Activated CD8-positive, alpha-beta T cell treated with anti-CD3 and anti-CD28 coated beads for 36 hours (primary cell): ENCODE data around the gene RNF7. TPM values are rescaled to one million over a fixed set of nuclear protein-coding genes. Genes with fewer than 3 reads are reported as not detected.
"Not testable (repeated sequence)": the region's sequence is repeated elsewhere in the genome, so short reads cannot be mapped to it uniquely, and the experiment has no call there.

Experiments
- ATAC-seq: fragments of 200-7000 bp; cut with Tn5 transposase; one replicate; pipeline ENCODE4 v1.10.0; 2021; ENCODE audit warnings: mild to moderate bottlenecking, moderate library complexity
- CTCF ChIA-PET: fragments of 350-600 bp; sonication (Branson Sonifier 250); formaldehyde crosslinking; loops from one replicate; lab custom pipeline; 2021; ENCODE audit warnings: antibody characterized with exemption; lab: Charles Lee
- POLR2A ChIA-PET: fragments of 350-600 bp; sonication (Branson Sonifier 250); formaldehyde crosslinking; loops from one replicate; lab custom pipeline; 2021; ENCODE audit warnings: antibody characterized with exemption; lab: Charles Lee
- DNase-seq: peaks from one replicate; pipeline ENCODE4 v3.0.0-alpha.2; 2020
- H3K27ac Mint-ChIP-seq: one replicate; pipeline ENCODE4 v1.8.0; 2021; ENCODE audit warnings: mild to moderate bottlenecking, mixed read lengths
- H3K27me3 Mint-ChIP-seq: one replicate; pipeline ENCODE4 v1.8.0; 2021; ENCODE audit warnings: mixed read lengths
- H3K36me3 Mint-ChIP-seq: one replicate; pipeline ENCODE4 v1.8.0; 2021; ENCODE audit warnings: low read depth, mixed read lengths
- H3K4me1 Mint-ChIP-seq: one replicate; pipeline ENCODE4 v1.8.0; 2021; ENCODE audit warnings: low read depth, mixed read lengths
- H3K4me3 Mint-ChIP-seq: one replicate; pipeline ENCODE4 v1.8.0; 2021; ENCODE audit warnings: mild to moderate bottlenecking, moderate library complexity, mixed read lengths
- H3K9me3 Mint-ChIP-seq: one replicate; pipeline ENCODE4 v1.8.0; 2021; ENCODE audit warnings: mixed read lengths
- intact Hi-C: fragments of 100-400 bp; cut with micrococcal nuclease; formaldehyde crosslinking; loops from one replicate; pipeline ENCODE4 v1.10.0; 2022
- total RNA-seq, 2 experiments: library from RNA; stranded (reverse); gene quantifications; one replicate each; pipeline ENCODE4 v1.2.3, GENCODE V29; 2021
- TF ChIP-seq, protein P1 (sequence below): fragments of 200-600 bp; IDR thresholded peaks from one replicate; pipeline ENCODE4 v1.8.0; 2022; ENCODE audit warnings: antibody characterized with exemption, mild to moderate bottlenecking

The RNF7 gene
- total RNA-seq, 2 experiments from 2014 or later = 56.1 to 57.9 TPM

DNA sequence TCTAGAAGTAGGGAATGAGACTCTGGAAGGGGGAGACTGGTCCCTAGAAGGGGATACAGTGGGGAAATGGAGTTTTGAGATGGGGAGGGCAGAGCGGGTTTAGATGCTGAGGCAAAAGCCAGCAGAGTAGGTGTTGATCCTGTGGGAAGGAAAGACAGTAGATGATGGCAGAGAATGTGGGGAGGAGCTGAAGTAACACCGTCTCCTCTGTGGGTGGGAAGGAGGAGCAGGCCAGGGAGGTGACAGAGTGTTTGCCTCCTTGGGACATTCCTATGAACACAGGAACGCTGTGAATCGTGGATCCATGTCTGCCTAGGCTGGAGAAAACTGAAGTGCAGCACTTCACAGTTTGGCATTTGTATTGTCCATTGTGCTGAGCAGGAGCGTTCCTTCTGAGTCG, 45.5 kb downstream of the RNF7 start:
- ChIA-PET POLR2A (interaction anchor here (1.3 kb wide), 1 partner anchor 13 kb away, joined by 3 read pairs; no protein-coding TSS in a partner anchor), CTCF (no interaction called here)
- TF ChIP-seq, protein P1, sequence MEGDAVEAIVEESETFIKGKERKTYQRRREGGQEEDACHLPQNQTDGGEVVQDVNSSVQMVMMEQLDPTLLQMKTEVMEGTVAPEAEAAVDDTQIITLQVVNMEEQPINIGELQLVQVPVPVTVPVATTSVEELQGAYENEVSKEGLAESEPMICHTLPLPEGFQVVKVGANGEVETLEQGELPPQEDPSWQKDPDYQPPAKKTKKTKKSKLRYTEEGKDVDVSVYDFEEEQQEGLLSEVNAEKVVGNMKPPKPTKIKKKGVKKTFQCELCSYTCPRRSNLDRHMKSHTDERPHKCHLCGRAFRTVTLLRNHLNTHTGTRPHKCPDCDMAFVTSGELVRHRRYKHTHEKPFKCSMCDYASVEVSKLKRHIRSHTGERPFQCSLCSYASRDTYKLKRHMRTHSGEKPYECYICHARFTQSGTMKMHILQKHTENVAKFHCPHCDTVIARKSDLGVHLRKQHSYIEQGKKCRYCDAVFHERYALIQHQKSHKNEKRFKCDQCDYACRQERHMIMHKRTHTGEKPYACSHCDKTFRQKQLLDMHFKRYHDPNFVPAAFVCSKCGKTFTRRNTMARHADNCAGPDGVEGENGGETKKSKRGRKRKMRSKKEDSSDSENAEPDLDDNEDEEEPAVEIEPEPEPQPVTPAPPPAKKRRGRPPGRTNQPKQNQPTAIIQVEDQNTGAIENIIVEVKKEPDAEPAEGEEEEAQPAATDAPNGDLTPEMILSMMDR = no peak
- intact Hi-C loops = no loop called here
- Mint-ChIP-seq H3K27me3 (no peaks in the 10 kb centered on the region), H3K27ac (no peak overlapping the region), H3K9me3 (no peaks in the 10 kb centered on the region), H3K36me3 (no peaks in the 10 kb centered on the region), H3K4me1 (no peaks in the 10 kb centered on the region), H3K4me3 (no peak overlapping the region)
- ATAC-seq (no peak), DNase-seq (no peak)

DNA sequence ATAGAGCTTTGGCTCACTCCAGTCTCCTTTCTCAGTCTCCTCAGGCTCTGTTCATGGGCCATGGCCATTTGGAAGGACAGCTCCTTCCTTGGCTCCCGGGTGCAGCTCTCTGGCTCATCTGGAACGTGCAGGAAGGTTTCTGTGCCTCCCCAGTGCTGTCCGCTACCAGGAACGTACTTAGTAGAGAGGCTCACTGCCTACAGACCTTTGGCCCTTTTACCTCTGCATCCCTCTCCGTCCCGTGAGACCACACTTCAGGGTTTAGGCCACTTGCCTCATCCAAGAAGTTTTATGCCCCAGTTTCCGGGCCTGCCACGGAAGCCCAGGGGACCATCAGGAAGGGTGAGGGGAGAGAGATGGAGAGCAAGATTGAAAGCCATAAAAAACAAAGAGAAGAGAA, 46.0 kb downstream of the RNF7 start:
- ATAC-seq (no peak), DNase-seq (no peak)
- Mint-ChIP-seq H3K27ac (no peak overlapping the region), H3K4me3 (no peak overlapping the region), H3K27me3 (no peaks in the 10 kb centered on the region), H3K9me3 (no peaks in the 10 kb centered on the region), H3K36me3 (no peaks in the 10 kb centered on the region), H3K4me1 (no peaks in the 10 kb centered on the region)
- ChIA-PET CTCF (no interaction called here), POLR2A (interaction anchor here (1.3 kb wide), 1 partner anchor 12 kb away, joined by 3 read pairs; no protein-coding TSS in a partner anchor)
- intact Hi-C loops = no loop called here
- TF ChIP-seq, protein P1 = no peak

DNA sequence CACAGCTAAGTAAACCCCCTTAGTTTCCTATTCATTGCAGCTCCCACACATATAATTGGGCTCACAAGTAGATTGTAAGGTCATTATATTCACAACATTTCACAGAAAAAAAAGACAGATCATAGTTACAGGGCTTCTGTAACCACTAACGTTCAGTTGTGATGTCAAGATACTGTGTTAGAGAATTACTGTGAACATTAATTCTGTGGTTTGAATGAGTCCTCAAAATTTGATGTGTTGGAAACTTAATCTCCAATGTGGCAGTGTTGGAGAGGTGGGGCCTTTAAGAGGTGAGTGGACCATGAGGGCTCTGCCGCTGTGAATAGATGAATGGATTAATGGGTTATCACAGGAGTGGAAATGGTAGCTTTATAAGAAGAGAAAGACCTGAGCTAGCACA, 46.4 kb downstream of the RNF7 start:
- ChIA-PET POLR2A (interaction anchor here (1.3 kb wide), 1 partner anchor 12 kb away, joined by 3 read pairs; no protein-coding TSS in a partner anchor), CTCF (no interaction called here)
- no peaks in the 10 kb centered on the region for H3K4me1 Mint-ChIP-seq
- ATAC-seq = no peak
- H3K27me3 Mint-ChIP-seq = no peaks in the 10 kb centered on the region
- H3K36me3 Mint-ChIP-seq = no peaks in the 10 kb centered on the region
- DNase-seq = no peak
- no peak overlapping the region for H3K27ac Mint-ChIP-seq
- no peak overlapping the region for H3K4me3 Mint-ChIP-seq
- intact Hi-C loops = no loop called here
- no peaks in the 10 kb centered on the region for H3K9me3 Mint-ChIP-seq
- TF ChIP-seq, protein P1 = no peak

- no peak for ATAC-seq
- ChIA-PET POLR2A (interaction anchor here (0.6 to 3.0 kb wide), 2 partner anchors 9 to 405 kb away, joined by 3 to 15 read pairs; no protein-coding TSS in a partner anchor), CTCF (interaction anchor here (1.1 kb wide), 1 partner anchor 10 kb away, joined by 5 read pairs; no protein-coding TSS in a partner anchor)
- H3K36me3 Mint-ChIP-seq = no peaks in the 10 kb centered on the region
- no peaks in the 10 kb centered on the region for H3K4me1 Mint-ChIP-seq
- no peaks in the 10 kb centered on the region for H3K27me3 Mint-ChIP-seq
- no peaks in the 10 kb centered on the region for H3K9me3 Mint-ChIP-seq
- no peak for DNase-seq
- no peak overlapping the region for H3K4me3 Mint-ChIP-seq
- H3K27ac Mint-ChIP-seq = no peak overlapping the region
- intact Hi-C loops = no loop called here
- TF ChIP-seq, protein P1 = no peak
Observed at GRCh38 chr3:141788149-141788548, 50.1 kb downstream of the RNF7 start.

DNA sequence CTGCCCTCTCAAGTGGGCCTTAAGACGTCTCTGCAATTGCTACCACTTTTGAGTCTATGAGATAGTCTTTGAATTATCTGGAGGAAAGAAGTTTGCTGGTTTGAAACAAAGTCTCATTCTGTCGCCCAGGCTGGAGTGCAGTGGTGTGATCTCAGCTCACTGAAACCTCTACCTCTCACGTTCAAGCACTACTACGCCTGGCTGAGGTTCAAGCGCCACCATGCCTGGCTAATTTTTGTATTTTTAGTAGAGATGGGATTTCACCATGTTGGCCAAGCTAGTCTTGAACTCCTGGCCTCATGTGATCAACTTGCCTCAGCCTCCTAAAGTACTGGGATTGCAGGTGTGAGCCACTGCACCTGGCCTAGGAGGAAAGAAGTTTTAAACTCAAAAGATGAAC, 50.7 kb downstream of the RNF7 start:
- H3K27ac Mint-ChIP-seq, H3K4me3 Mint-ChIP-seq, intact Hi-C loops, DNase-seq, H3K4me1 Mint-ChIP-seq, H3K27me3 Mint-ChIP-seq, ATAC-seq, H3K9me3 Mint-ChIP-seq, H3K36me3 Mint-ChIP-seq: not testable (repeated sequence)
- CTCF ChIA-PET = interaction anchor here (1.1 kb wide), 1 partner anchor 11 kb away, joined by 5 read pairs; no protein-coding TSS in a partner anchor
- POLR2A ChIA-PET = interaction anchor here (0.6 to 3.0 kb wide), 2 partner anchors 8 to 404 kb away, joined by 3 to 15 read pairs; no protein-coding TSS in a partner anchor
